DND-41 (cell line): ENCODE data around the gene PLEKHM3.

Experiments
- CTCF ChIP-seq: IDR thresholded peaks from 2 replicates; pipeline ENCODE4 v1.5.1; 2012; ENCODE audit warnings: borderline replicate concordance, low read length, moderate library complexity, mild to moderate bottlenecking; ENCODE audit not compliant: poor library complexity, severe bottlenecking; ENCODE audit errors: extremely low read depth
- EZH2 ChIP-seq: IDR thresholded peaks from 3 replicates; pipeline ENCODE4 v1.6.1; 2012; ENCODE audit warnings: borderline replicate concordance, low read depth, mild to moderate bottlenecking, moderate library complexity, low read length, inconsistent platforms; ENCODE audit not compliant: severe bottlenecking

GRCh38 chr2:207823865-207824264, 201.5 kb downstream of the PLEKHM3 start:
- TF ChIP-seq EZH2 (no peak), CTCF (no peak)
